GM19395 (cell line): ENCODE results near the gene HPCAL1.

Source experiments
- ATAC-seq: cut with Tn5 transposase; IDR thresholded peaks from one replicate; pipeline ENCODE4 v1.9.1; 2021; ENCODE audit warnings: mild to moderate bottlenecking, moderate library complexity; ENCODE audit not compliant: unreplicated experiment

Gene HPCAL1

GRCh38 chr2:10269291-10269690 lies 33.4 kb upstream of the HPCAL1 start:
- ATAC-seq: no peak

- no peak for ATAC-seq
Observed at GRCh38 chr2:10269711-10270610, 32.7 kb upstream of the HPCAL1 start.

DNA sequence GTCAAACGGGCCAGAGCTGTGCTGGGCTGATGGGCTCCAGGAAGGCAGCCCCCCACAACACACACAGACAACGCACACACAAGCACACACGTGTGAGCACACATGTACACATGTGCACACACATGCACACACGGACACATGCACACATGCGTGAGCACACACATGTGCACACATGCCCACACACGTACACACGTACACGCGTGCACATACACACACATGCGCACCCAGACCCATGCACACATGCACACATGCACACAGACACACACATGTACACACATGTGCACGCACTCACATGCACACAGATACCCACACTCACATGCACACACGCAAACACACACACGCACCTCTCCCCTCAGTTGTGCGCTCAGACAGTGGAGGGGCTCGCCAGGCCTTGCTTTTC lies 31.2 kb upstream of the HPCAL1 start:
- no peak for ATAC-seq

- no peak for ATAC-seq
Observed at GRCh38 chr2:10271946-10272345, 30.8 kb upstream of the HPCAL1 start.

GRCh38 chr2:10272464-10272863 lies 30.2 kb upstream of the HPCAL1 start:
- no peak for ATAC-seq

DNA sequence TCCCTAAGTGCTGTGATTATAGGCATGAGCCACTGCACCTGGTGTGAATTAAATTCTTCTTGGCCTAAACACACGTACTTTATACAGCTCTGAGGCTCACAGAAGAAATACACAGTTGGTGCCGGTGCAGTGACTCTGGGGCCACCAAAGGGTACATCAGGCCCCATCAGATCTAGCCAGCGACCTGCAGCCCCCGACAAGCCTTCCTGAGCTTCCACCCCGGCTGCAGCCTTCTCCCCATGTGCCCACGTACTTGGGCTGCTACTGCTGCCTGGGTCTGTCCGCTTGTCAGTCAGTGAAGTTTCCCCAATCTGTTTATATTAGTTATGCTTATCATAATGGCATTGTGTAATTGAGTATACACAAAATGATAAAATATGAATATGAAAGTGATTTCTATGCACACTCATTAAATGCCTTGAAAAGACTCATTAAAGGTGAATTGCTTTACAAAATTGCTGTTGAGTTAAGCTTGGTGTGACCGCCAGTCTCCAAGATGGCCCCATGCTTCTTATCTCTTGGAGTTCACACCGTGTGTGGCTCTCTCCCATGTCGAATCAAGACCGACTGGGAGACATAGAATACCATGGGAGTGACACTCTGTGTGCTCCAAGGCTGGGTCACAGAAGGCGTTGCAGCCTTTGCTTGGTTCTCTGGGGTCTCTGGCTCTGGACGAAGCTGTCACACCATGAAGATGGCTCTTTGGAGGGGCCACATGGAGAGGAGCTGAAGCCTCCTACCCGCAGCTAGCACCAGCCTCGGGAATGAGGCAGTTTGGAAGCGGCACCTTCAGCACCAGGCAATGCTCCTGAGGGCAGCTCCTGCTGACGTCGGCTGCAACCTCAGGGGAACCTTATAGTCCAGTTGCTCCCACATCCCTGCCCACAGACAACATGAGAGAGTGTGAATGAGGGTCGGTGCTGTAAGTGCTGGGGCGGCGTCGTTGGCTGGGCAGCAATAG lies 29.2 kb upstream of the HPCAL1 start:
- no peak for ATAC-seq

DNA sequence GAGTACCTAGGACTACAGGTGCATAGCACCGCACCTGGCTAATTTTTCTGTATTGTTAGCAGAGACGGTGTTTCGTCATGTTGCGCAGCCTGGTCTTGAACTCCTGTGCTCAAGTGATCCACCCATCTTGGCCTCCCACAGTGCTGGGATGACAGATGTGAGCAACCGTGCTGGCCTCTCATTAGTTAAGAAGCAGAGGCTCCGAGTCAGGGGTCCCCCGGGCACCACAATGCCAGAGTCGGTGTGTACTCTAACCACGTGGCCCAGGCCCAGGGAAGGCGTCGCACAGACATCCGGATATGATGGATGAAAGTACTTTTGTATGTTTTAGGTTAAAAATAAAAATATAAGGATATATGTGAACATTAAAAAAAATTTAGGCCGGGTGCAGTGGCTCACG lies 28.3 kb upstream of the HPCAL1 start:
- no peak for ATAC-seq

GRCh38 chr2:10274983-10275802 lies 27.5 kb upstream of the HPCAL1 start:
- no peak for ATAC-seq

- ATAC-seq: no peak
Observed at GRCh38 chr2:10276481-10277292, 26.0 kb upstream of the HPCAL1 start.

DNA sequence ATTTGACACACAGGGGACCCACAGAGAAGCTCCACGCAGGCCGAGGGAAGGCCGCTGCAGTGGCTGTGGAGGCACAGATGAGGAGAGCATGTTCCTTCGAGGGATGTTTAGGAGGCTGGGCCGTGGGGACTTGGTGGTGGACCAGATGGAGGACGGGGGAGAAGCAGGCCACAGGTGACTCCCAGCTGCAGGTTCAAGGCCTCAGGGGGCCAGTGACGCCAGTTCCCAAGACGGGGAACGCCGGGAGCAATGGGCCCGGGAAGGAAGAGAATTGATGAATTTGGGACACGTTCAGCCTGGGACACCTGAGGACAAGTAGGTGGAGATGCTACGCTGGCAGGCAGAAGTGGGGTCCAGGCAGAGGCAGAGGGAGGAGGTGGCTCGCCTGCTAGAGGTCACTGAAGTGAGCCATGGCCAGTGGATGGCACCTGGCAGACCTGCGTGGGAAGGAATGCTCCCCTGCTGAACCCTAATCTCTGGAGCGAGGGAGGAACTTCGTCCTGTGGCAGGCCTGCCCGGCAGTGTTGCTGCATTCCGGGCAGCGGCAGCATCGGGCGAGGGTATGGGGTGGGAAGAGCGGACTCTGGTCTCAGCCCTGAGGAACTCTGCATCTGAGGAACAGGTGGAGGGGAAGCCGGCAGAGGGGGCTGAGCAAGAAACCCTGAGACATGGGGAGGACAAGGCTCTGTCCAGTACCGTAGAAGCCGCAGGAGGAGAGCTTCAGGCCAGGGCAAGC lies 25.2 kb upstream of the HPCAL1 start:
- ATAC-seq: no peak

DNA sequence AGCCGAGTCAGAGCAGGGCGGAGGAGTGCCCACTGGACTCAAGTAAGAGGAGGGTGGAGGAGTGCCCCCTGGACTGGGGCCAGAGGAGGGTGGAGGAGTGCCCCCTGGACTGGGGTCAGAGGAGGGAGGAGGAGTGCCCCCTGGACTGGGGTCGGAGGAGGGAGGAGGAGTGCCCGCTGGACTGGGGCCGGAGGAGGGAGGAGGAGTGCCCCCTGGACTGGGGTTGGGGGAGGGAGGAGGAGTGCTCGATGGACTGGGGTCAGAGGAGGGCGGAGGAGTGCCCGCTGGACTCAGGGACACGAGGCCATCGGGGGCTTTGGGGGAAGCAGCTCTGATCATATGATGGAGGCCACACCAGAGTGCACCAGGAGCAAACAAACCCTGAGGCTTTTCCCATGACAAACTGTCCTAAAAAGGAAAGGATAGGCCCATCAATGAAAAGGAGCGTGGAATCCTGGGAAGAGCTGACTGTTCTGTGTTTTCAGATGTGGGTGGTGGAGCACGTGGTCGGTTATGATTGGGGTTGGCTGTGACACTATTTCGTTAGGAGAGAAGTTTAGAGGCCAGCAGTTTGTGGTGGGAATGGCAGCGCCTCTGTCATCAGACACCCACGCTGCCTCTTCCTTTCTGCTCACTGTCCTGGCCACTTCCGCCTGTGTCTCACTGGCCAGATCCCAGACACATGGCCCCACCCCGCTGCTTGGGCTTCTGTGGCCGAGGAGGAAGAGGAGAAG lies 24.5 kb upstream of the HPCAL1 start:
- ATAC-seq: no peak

- ATAC-seq: no peak
Observed at GRCh38 chr2:10278763-10279471, 23.8 kb upstream of the HPCAL1 start.

- no peak for ATAC-seq
Observed at GRCh38 chr2:10279472-10279870, 23.2 kb upstream of the HPCAL1 start.

- ATAC-seq: no peak
Observed at GRCh38 chr2:10279946-10280463, 22.7 kb upstream of the HPCAL1 start.

- no peak for ATAC-seq
Observed at GRCh38 chr2:10281891-10282290, 20.8 kb upstream of the HPCAL1 start.

GRCh38 chr2:10282611-10283105 lies 20.0 kb upstream of the HPCAL1 start:
- no peak for ATAC-seq
